Endothelial cell (in vitro differentiated cells): ENCODE results near the gene VEGFA. TPM values are rescaled to one million over a fixed set of nuclear protein-coding genes. Genes with fewer than 3 reads are reported as not detected.
A peak's percentile ranks its signal among the peaks of the same experiment; 100 is the strongest.

Source experiments
- DNase-seq: peaks from one replicate; pipeline ENCODE4 v3.0.0; 2021; ENCODE audit warnings: low spot score
- H3K27ac Mint-ChIP-seq: one replicate; pipeline ENCODE4 v1.8.0; 2021; ENCODE audit warnings: mixed read lengths, inconsistent platforms; ENCODE audit not compliant: unreplicated experiment
- H3K27me3 Mint-ChIP-seq: one replicate; pipeline ENCODE4 v1.8.0; 2021; ENCODE audit warnings: mild to moderate bottlenecking, moderate library complexity, mixed read lengths, inconsistent platforms; ENCODE audit not compliant: unreplicated experiment
- H3K36me3 Mint-ChIP-seq: one replicate; pipeline ENCODE4 v1.8.0; 2021; ENCODE audit warnings: mild to moderate bottlenecking, low read depth, mixed read lengths, inconsistent platforms; ENCODE audit not compliant: unreplicated experiment
- H3K4me1 Mint-ChIP-seq: one replicate; pipeline ENCODE4 v1.8.0; 2021; ENCODE audit warnings: mild to moderate bottlenecking, mixed read lengths, inconsistent platforms; ENCODE audit not compliant: unreplicated experiment
- H3K4me3 Mint-ChIP-seq: one replicate; pipeline ENCODE4 v1.8.0; 2021; ENCODE audit warnings: mild to moderate bottlenecking, mixed read lengths, inconsistent platforms; ENCODE audit not compliant: unreplicated experiment
- H3K9me3 Mint-ChIP-seq: one replicate; pipeline ENCODE4 v1.8.0; 2021; ENCODE audit warnings: mixed read lengths, inconsistent platforms; ENCODE audit not compliant: unreplicated experiment
- CTCF ChIP-seq: fragments of 200-600 bp; sonication (generic); IDR thresholded peaks from one replicate; pipeline ENCODE4 v1.5.0; 2021; ENCODE audit warnings: antibody characterized with exemption; ENCODE audit not compliant: unreplicated experiment
- total RNA-seq: library from RNA; stranded (reverse); fragmentation: NEBNext Ultra II Directional; extraction: Animal tissue kit (Norgen Biotek cat#: 25700); gene quantifications from one replicate; pipeline ENCODE4 v1.2.1, GENCODE V29; 2021; ENCODE audit not compliant: unreplicated experiment

Gene VEGFA
- total RNA-seq, 1 donor from 2014 or later, result 3.5 TPM

- no peaks in the 10 kb centered on the region for H3K9me3 Mint-ChIP-seq
- H3K27ac Mint-ChIP-seq, result no peak overlapping the region
- no peak overlapping the region for H3K4me3 Mint-ChIP-seq
- no peak for TF ChIP-seq CTCF
- peaks cover 4% of the 10 kb centered on the region for H3K27me3 Mint-ChIP-seq
- no peak for DNase-seq
- H3K36me3 Mint-ChIP-seq, result peaks cover 3% of the 10 kb centered on the region
- no peaks in the 10 kb centered on the region for H3K4me1 Mint-ChIP-seq
Measured at GRCh38 chr6:43799551-43800297, 29.7 kb downstream of the VEGFA start.

- no peak for TF ChIP-seq CTCF
- DNase-seq, result no peak
- H3K4me3 Mint-ChIP-seq, result no peak overlapping the region
- peaks cover 4% of the 10 kb centered on the region for H3K27me3 Mint-ChIP-seq
- H3K36me3 Mint-ChIP-seq, result peaks cover 3% of the 10 kb centered on the region
- no peaks in the 10 kb centered on the region for H3K4me1 Mint-ChIP-seq
- H3K9me3 Mint-ChIP-seq, result no peaks in the 10 kb centered on the region
- H3K27ac Mint-ChIP-seq, result no peak overlapping the region
Measured at GRCh38 chr6:43800298-43800623, 30.2 kb downstream of the VEGFA start.

- H3K36me3 Mint-ChIP-seq, result peaks cover 3% of the 10 kb centered on the region
- H3K4me1 Mint-ChIP-seq, result no peaks in the 10 kb centered on the region
- H3K4me3 Mint-ChIP-seq, result no peak overlapping the region
- H3K27ac Mint-ChIP-seq, result no peak overlapping the region
- TF ChIP-seq CTCF, result peak; percentile 18
- no peaks in the 10 kb centered on the region for H3K9me3 Mint-ChIP-seq
- no peak for DNase-seq
- peaks cover 4% of the 10 kb centered on the region for H3K27me3 Mint-ChIP-seq
Measured at GRCh38 chr6:43800746-43801494, 30.9 kb downstream of the VEGFA start.

- Mint-ChIP-seq H3K9me3 (no peaks in the 10 kb centered on the region), H3K4me1 (no peaks in the 10 kb centered on the region), H3K27me3 (peaks cover 4% of the 10 kb centered on the region), H3K4me3 (no peak overlapping the region), H3K36me3 (peaks cover 3% of the 10 kb centered on the region), H3K27ac (no peak overlapping the region)
- DNase-seq, result no peak
- TF ChIP-seq CTCF, result no peak
Measured at GRCh38 chr6:43801495-43802181, 31.6 kb downstream of the VEGFA start.
